ENCODE results near the gene OR1S1. TPM values are rescaled to one million over a fixed set of nuclear protein-coding genes. Genes with fewer than 3 reads are reported as not detected.
"Not testable (repeated sequence)": the region's sequence is repeated elsewhere in the genome, so short reads cannot be mapped to it uniquely, and the experiment has no call there.

OR1S1 gene
- total RNA-seq (2014; rRNA removed; shearing (Covaris generic)) = not detected in 2 replicates

- DNase-seq (ENCODE audit: low read depth) = not testable (repeated sequence)
Measured at GRCh38 chr11:58212420-58212819, at the start of gene OR1S1. OR1S1 (plus strand) TSS chr11:58212720.

GRCh38 chr11:58164389-58164788 is 48.1 kb upstream of the OR1S1 start:
- no peak for DNase-seq (ENCODE audit: low read depth)

- DNase-seq (ENCODE audit: low read depth) = no peak
Measured at GRCh38 chr11:58164990-58165389, 47.5 kb upstream of the OR1S1 start.

GRCh38 chr11:58165504-58166106 is 46.9 kb upstream of the OR1S1 start:
- DNase-seq (ENCODE audit: low read depth) = no peak

- DNase-seq (ENCODE audit: low read depth) = no peak
Measured at GRCh38 chr11:58177409-58178054, 35.0 kb upstream of the OR1S1 start.

GRCh38 chr11:58178444-58178843 is 34.1 kb upstream of the OR1S1 start:
- no peak for DNase-seq (ENCODE audit: low read depth)

GRCh38 chr11:58179648-58180047 is 32.9 kb upstream of the OR1S1 start:
- DNase-seq (ENCODE audit: low read depth) = peak; percentile 3

GRCh38 chr11:58186938-58187337 is 25.6 kb upstream of the OR1S1 start:
- no peak for DNase-seq (ENCODE audit: low read depth)

GRCh38 chr11:58188770-58189169 is 23.8 kb upstream of the OR1S1 start, which contains the start of gene OR9Q2:
OR9Q2 (plus strand) TSS chr11:58189070; CDS start chr11:58190491, 1,421 bp downstream.
- no peak for DNase-seq (ENCODE audit: low read depth)

- no peak for DNase-seq (ENCODE audit: low read depth)
Measured at GRCh38 chr11:58192229-58192628, 20.3 kb upstream of the OR1S1 start.

- no peak for DNase-seq (ENCODE audit: low read depth)
Measured at GRCh38 chr11:58193391-58193790, 19.1 kb upstream of the OR1S1 start.

- DNase-seq (ENCODE audit: low read depth) = no peak
Measured at GRCh38 chr11:58195939-58196338, 16.6 kb upstream of the OR1S1 start.

GRCh38 chr11:58199271-58199670 is 13.2 kb upstream of the OR1S1 start:
- DNase-seq (ENCODE audit: low read depth) = no peak

GRCh38 chr11:58204042-58204441 is 8.5 kb upstream of the OR1S1 start, which contains the start of gene OR1S2:
OR1S2 (minus strand) TSS chr11:58204142; CDS start chr11:58204142, 0 bp downstream.
- DNase-seq (ENCODE audit: low read depth) = no peak

- DNase-seq (ENCODE audit: low read depth) = no peak
Measured at GRCh38 chr11:58216476-58216875, 4.0 kb downstream of the OR1S1 start.

- DNase-seq (ENCODE audit: low read depth) = peak; percentile 57
Measured at GRCh38 chr11:58222721-58223120, 10.2 kb downstream of the OR1S1 start.

GRCh38 chr11:58227956-58228615 is 15.6 kb downstream of the OR1S1 start:
- no peak for DNase-seq (ENCODE audit: low read depth)

- no peak for DNase-seq (ENCODE audit: low read depth)
Measured at GRCh38 chr11:58243954-58244353, 31.4 kb downstream of the OR1S1 start.

GRCh38 chr11:58254936-58255335 is 42.4 kb downstream of the OR1S1 start:
- DNase-seq (ENCODE audit: low read depth) = no peak

GRCh38 chr11:58259983-58260382 is 47.5 kb downstream of the OR1S1 start:
- no peak for DNase-seq (ENCODE audit: low read depth)
